HG03442 (cell line): ENCODE results near the gene BMAL1.
A peak's percentile ranks its signal among the peaks of the same experiment; 100 is the strongest.
"Not testable (repeated sequence)": the region's sequence is repeated elsewhere in the genome, so short reads cannot be mapped to it uniquely, and the experiment has no call there.

Source experiments
- ATAC-seq: cut with Tn5 transposase; IDR thresholded peaks from one replicate; pipeline ENCODE4 v1.9.1; 2021; ENCODE audit warnings: mild to moderate bottlenecking, moderate library complexity; ENCODE audit not compliant: unreplicated experiment

The BMAL1 gene

DNA sequence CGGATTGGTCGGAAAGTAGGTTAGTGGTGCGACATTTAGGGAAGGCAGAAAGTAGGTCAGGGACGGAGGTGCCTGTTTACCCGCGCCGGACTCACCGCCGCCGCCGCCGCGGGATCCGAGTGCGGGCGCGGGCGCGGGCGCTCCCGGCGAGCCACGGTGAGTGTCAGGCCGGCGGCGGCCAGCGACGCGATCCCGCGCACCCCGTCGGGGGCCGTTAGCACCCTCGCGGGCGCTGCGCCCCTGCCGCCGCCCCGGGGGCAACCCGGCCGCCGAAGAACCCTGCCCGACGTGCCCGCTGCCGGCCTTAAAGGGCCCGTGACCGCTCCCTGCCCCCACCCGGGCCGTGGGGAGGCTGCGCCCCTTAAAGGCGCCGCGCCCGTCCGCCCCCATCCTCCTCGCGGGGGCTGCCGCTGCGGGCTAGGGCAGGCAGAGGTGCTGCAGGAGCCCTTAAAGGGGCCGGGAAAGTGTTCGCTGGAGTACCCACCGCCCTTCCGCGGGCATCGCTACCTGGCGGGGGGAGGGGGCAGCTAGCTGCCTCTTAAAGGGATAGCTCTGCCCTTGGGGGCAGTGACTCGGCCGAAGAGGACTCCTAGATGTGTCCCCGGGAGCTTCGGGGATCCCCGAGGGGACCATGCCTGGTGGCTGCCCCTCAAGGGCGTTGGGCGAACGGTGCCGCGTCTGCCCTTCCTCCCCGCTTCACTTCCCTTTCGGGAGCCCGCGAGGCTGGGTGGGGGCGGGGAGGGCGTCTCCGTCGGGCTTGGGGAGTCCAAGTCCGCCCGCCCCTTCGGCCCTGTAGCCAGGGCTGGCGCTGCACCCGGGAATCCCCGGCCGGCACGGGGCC is at the start of gene BMAL1:
Gene BMAL1 (plus strand): TSS at position 23 of the 841 bp plus-strand sequence. CDS start 76,519 bp downstream, outside the sequence.
- ATAC-seq = peak; percentile 20

DNA sequence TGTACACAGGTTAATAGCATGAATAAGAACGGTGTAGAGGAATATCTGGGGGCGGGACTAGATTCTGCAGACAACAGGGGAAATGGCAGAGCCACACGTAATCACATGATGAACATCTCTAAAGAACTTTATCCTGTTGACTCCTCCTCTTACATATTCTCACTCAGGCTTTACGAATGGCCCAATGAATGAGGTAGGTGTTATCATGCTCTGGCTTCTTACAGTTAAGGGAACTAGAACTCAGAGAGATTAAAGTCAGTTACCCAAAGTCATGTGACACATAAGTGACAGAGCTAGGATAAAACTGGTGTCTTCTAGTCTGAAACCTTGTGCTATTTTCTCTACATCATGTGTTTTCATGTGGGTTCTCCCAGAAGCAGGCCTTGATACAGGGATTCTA is 49.0 kb upstream of the BMAL1 start:
- no peak for ATAC-seq

DNA sequence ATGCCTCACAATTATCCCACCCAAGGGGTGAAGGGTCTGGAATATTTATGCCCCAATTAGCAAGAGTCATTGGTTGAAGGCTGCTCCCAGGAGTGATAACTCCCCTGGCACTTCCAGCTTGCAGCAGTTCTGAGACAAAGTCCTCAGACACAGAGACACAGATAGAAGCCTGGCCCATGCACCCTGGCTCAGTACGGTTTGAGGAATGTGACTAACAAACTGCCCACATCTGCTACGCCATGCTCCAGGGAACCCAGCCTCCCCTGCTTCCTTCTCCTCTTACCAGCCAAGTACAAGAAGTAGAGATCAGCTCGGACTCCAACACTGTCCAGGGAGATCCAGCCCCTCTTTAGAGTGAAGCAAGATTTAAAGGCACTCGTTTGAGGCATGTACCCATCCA is 48.5 kb upstream of the BMAL1 start:
- no peak for ATAC-seq

DNA sequence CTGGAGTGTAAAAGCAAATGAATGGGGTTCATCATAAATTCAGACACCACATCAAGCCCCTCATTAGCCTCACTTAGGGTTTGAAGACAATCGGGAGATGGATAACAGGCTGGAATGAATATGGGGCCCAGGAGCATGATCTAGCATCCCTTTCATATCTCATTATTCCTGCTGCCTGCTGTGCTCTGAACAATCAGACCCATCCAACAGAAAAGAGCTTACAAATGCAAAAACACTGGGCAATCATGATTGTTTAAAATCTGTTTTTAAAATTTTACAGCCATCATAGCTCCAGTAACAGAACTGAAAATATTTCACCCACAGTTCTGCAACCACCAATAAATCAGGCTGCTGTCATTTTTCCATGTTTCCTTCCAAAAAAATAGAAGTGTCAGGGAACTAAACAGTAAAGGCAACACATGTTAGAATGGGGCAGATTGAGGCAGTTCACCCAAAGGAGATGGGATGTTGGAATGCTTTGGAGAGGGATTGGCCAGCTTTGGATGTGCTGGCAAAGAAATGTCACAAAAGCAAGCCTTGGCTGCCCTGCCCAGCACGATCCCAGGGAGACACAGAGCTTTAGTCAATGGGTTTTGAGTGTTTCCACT is 47.8 kb upstream of the BMAL1 start:
- no peak for ATAC-seq

DNA sequence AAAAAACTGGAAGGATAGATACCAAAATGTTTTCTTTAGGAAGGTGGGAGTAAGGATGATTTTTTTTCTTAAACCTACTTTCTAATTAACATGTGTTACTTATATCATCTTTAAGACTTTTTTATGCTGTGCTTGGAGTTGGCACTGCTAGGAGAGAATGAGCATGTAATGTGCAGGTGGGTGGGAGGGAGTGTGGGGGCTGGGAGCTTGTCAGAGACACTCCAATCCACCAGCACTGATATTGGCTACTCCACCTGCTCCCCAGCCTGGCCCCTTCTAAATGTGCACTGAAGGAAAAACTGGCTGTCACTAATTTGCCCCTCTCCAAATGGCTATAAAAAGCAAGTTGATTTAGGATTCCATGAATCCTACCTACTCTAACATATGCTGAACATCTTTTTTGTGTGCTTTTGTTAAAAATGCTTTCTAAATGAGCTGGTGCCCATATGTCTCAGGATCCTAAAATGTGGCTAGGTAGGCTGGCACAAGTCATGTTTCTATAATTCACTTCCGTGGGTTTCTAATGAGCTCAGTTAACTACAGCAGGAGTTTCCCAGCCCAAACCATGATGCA is 44.3 kb upstream of the BMAL1 start:
- no peak for ATAC-seq

DNA sequence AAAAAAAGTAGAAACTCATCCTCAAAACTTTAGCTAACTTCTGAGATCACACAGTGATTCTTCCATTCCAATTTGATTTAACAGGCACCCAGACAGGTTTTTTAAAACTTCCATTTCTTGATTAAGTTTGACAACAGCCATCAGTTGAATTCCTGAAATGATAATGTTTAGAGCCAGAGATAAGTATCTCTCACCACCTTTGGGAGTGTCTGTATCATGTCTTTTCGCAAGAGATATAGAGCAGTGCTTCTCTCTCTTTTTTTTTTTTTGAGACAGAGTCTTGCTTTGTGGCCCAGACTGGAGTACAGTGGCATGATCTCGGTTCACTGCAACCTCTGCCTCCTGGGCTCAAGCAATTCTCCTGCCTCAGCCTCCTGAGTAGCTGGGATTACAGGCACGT is 41.7 kb upstream of the BMAL1 start:
- ATAC-seq = no peak

DNA sequence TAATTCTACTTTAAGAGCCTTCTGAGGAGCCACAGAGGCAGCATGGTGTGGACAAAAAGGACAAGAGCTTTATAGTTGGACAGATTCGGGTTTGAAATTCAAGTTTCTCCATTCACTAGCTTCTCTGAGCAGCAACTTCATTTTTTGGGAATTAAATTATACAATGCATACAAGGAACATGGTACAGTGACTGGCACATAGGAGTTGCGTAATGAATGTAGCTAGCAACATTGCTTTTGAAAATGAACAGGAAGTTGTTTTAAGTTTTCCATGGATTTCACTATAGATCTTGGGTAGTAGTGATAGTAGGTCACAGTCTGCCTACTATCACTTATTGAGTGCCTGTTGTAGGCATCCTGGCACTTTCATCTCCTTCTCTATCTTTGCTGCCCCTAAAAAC is 41.0 kb upstream of the BMAL1 start:
- no peak for ATAC-seq

DNA sequence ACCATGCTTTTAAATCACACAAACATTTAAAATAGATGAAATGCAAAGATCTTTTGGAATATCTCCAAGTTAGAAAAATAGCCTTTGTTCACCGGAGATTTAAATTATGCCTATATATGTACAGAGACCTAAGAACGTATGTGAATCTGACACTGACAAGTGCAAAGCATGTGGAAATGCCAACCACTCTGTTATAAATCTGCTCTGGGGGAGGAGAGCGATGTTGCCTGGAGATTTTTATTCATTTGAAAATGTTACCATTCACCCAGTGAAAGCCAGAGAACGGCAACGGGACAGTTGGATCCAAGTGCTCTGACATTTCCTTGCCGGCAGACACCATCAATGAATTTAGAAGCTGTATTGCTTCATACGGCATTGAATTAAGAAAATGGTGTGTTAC is 39.8 kb upstream of the BMAL1 start:
- ATAC-seq = no peak

DNA sequence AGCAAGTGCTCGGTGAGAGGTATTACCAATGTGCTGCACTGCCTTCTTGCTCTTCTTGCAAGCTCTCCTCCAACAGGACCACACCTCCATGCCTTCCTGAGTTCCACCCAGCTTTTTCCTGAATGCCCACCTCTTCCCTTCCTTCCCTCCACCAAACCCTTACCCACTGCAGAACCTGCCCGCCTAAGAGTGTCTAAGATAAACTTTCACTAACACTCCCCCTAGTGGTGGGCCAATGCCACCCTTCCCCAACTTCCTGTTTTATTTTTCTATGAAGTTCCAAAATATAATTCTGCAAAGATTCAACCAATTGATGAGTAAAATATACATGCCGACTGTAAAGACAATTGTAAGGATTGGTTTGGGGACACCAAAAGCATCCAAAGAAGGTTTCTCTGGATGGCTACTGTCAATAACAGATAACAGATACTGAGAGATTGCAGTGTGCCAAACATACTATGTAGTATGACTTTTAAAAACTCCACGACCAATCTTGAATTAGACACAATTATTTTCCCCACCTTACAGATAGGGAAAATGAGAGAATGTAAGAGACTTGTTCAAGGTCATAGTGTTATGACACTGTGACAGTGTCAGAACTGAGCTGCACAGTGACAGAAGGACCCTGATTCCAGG is 38.6 kb upstream of the BMAL1 start:
- ATAC-seq = peak; percentile 77

DNA sequence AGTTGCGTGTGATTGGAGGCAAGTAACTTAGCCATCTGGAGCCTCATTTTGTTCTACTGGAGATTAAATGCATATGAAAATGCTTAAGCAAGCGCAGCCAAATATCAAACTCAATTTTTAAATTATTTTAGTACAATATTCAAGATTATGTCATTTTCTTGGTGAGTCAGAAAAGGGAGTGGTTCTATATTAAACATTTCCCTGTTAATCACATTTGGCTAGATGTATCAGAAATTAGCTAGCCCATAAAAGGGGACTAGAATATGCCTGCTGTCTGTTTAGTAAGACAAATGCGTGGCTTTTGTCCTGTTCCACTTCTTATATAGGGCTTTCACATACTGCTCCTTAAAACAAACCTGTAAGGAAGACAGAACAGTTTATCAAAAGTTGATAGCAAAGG is 35.0 kb upstream of the BMAL1 start:
- no peak for ATAC-seq

DNA sequence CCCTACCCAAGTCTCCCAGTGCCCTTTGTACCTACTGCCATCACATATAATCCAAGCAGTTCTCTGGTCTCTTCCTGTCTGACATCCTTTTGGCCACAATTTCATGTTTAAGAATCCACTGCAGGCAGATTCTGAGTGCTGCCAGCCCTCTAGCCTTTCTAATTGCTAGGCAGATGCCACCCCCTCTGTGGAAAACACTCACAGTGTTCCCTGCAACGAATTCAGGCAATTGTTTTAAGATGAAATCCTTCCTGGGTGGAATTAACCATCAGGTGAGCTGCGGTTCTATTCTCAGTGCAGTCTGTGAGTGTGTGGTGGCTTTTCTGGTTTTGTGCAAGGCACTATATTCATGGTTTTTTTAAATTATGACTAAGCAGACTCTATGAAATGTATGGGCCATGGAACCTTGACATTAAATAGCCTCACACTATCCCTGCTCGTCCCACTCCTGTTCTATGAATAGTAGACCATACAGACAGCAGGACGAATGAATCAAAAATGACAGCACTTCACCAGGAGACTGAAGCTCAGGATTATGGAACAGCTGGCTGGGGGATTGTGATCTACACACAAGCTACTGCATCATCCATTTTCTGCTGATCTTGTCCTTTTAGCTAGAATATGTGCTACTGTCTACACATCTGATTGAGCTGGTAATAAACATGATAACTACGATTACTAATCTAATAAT is 29.8 kb upstream of the BMAL1 start:
- ATAC-seq = no peak

DNA sequence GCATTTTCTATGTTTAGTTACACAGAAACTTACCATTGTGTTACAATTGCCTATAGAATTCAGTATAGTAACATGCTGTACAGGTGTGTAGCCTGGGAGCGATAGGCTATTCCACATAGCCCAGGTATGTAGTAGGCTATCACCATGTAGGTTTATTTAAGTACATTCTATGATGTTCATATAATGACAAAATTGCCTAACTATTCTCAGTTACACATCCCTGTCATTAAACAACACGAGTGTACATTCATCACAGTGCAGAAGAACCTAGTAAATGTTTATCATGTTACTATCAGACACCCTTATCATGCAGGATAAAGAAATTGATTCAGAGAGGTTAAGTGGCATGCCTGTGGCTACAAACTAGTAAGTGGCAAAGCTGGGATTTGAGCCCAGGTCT is 28.4 kb upstream of the BMAL1 start:
- no peak for ATAC-seq

DNA sequence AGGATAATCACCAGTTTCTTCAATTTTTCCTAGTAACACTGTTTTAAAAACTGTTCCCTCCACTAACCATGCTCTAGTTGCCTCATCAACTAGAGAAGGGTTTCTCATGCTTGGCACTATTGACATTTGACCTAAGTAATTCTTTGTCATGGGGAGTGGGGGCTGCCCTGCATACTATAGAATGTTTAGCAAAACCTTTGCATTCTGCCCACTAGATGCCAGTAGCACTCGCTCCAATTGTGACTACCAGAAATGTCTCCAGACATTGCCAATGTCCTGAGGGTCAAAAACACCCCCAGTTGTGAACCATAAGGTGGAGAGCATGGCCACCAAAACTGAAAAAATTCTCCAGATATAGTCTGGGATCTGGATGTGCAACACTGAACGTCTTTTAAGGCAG is 27.6 kb upstream of the BMAL1 start:
- ATAC-seq = no peak

DNA sequence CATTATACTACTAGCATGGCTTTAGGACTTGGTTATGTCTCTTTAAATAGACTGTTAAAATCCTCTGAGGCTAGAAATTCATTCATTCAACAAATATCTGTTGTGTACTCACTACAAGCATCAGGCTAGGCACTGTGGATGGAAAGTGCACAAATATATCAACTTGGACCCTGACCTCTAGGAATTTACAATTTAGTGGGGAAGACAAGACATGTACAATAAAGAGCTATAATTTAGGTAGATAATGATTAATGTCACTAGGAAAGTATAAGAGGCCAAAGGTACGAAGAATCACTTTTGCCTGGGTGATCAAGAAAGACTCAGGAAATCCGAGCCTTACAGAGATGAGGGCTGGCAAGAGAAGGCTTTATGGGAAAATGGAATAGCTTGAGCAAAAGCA is 25.6 kb upstream of the BMAL1 start:
- no peak for ATAC-seq

DNA sequence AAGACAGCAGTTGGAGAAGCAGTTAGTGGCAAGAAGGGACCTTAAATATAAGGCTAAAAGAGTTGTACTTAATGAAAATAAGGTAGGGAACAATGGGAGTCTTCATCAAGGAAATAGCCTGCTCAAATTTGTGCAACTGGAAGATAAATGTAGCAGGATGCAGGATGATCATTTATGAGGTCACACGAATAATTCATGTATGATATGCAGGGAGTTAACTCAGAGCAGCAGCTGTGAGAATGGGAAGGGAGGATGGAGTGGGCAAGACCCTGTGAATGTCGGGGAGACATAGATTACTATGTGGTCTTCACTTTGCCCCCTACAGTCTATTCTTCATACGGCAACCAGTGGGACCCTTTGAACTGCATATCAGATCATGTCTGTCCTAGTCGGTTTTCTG is 25.2 kb upstream of the BMAL1 start:
- no peak for ATAC-seq

DNA sequence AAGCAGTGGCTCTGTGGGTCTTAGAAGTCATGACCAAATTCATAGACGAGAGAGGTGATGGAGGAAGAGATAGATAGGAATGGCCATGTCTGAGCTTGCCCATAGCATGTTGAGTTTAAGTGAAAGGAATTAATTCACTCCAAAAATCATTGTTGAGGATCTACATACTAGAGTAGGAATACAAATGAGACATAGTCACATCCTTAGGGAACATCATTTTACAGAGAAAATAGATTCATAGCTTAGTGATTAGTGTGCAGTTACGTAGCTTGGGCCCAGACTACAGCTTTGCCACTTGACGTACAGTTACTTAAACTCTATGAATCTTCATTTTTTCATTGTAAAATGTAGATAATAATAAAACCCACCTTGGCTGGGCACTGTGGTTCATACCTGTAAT is 21.4 kb upstream of the BMAL1 start:
- no peak for ATAC-seq

DNA sequence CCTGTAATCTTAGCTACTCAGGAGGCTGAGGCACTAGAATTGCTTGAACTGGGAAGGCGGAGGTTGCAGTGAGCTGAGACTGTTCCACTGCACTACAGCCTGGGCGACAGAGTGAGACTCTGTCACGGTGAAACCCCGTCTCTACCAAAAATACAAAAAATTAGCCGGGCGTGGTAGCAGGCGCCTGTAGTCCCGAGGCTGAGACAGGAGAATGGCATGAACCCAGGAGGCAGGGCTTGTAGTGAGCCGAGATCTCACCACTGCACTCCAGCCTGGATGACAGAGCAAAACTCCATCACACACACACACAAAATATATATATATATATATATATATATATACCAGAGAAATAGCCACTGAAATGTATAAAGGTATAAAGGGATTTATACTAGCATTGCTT is 19.5 kb upstream of the BMAL1 start:
- not testable (repeated sequence) for ATAC-seq

DNA sequence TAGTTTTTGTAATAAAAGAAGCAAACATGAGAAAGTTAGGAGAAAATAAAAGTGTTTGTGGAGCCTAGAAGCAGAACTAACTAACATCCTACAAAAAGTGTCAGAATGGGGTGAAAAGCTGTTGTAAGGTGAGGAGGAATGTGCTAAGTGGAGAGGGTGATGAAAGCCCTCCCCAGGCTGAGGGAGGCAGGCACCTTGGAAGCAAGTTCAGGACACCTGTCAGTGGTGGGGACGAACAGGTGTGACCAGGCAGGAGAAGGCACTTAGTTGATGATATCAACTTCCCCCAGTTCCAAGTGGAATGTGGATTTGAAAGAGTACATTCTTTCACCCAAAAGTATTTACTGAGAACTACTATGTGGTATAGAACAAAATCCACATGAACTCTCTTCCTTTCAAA is 18.7 kb upstream of the BMAL1 start:
- ATAC-seq = no peak

DNA sequence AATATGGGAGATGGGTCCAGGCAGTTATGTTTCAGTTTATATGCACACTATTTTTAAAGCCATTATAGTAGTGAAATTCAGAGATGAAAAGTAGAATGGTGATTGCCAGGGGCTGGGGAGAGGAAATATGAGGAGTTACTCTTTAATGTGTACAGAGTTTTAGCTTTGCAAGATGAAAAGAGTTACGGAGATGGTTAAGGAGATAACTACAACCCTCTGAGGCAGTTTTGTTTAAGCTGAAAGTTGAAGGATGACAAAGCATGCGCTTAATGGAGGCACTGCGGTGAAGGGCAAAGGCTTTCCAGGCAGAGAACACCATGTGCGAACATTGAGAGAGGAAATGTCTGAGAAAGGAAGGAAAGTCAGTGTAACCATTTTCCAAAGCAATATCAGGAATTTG is 18.2 kb upstream of the BMAL1 start:
- no peak for ATAC-seq

DNA sequence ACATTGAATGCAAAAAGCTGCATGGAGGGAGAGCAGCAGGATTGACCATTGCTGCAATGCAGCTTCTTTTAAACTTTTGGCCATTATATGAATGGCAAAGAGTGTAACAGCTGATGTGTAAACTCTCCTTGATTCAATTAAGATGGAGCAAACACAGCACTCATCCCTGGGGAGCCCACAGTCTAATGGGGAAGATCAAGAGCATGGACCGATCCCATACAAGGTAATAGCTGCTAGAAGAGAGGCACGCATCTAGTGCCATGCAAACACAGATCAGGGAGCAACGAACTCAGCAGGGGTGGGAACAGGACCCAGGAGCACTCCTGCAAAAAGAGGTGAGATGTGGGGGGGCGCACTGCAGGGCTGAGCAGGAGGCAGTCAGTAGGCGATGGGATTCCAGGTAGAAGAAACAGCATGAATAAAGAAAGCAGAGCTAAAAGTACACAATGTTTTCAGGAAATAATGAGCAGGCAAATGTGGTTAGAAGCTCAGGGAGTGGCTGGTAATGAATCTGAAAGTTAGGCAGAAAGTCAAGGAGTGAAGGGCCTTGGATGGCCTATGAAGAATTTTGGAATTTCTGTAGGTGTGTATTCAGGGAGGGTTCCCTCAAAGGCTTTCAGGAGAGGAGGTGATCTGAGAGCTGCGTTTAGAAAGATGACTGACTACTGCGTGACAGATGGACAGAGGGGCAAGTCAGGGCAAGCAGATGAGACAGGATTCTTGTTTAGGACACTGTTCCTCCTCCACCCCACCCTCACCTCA is 17.2 kb upstream of the BMAL1 start:
- ATAC-seq = no peak
